WTC11 (cell line): Measurements from ENCODE around the gene HNF1B. TPM values are rescaled to one million over a fixed set of nuclear protein-coding genes. Genes with fewer than 3 reads are reported as not detected.

Experiments used
- ATAC-seq: fragments of 200-7000 bp; cut with Tn5 transposase; 2 replicates; pipeline ENCODE4 v1.10.0; 2021; ENCODE audit warnings: mild to moderate bottlenecking, moderate library complexity
- CTCF ChIA-PET: fragments of 300-600 bp; sonication (Branson Sonifier 250); formaldehyde crosslinking; loops from one replicate; lab custom pipeline; 2021; ENCODE audit warnings: antibody characterized with exemption; lab: Charles Lee
- POLR2A ChIA-PET: fragments of 350-600 bp; sonication (Branson Sonifier 250); formaldehyde crosslinking; loops from one replicate; lab custom pipeline; 2021; ENCODE audit warnings: antibody characterized with exemption; lab: Charles Lee
- DNase-seq: peaks from one replicate; pipeline ENCODE4 v3.0.0; 2021; ENCODE audit warnings: low spot score
- H3K27ac Mint-ChIP-seq: 2 replicates; pipeline ENCODE4 v1.8.0; 2021; ENCODE audit warnings: mixed read lengths
- H3K27me3 Mint-ChIP-seq: 2 replicates; pipeline ENCODE4 v1.8.0; 2021; ENCODE audit warnings: low read depth, mild to moderate bottlenecking, moderate library complexity, mixed read lengths
- H3K36me3 Mint-ChIP-seq: 2 replicates; pipeline ENCODE4 v1.8.0; 2021; ENCODE audit warnings: mixed read lengths
- H3K4me1 Mint-ChIP-seq: 2 replicates; pipeline ENCODE4 v1.8.0; 2022; ENCODE audit warnings: mixed read lengths
- H3K4me3 Mint-ChIP-seq: 2 replicates; pipeline ENCODE4 v1.8.0; 2021; ENCODE audit warnings: mild to moderate bottlenecking, moderate library complexity, mixed read lengths
- H3K9me3 Mint-ChIP-seq: 2 replicates; pipeline ENCODE4 v1.8.0; 2021; ENCODE audit warnings: mixed read lengths
- ARID4B ChIP-seq: sonication (generic); formaldehyde crosslinking; IDR thresholded peaks from 2 replicates; pipeline ENCODE4 v1.8.0; 2023; ENCODE audit warnings: missing genetic modification reagents, mild to moderate bottlenecking, borderline replicate concordance
- ATF6 ChIP-seq: sonication (generic); formaldehyde crosslinking; IDR thresholded peaks from 2 replicates; pipeline ENCODE4 v1.8.1; 2023; ENCODE audit warnings: mild to moderate bottlenecking, missing genetic modification reagents
- CBFB ChIP-seq: sonication (generic); formaldehyde crosslinking; IDR thresholded peaks from 2 replicates; pipeline ENCODE4 v1.8.1; 2022; ENCODE audit warnings: mild to moderate bottlenecking, low read depth, missing genetic modification reagents
- ELF4 ChIP-seq: sonication (generic); formaldehyde crosslinking; IDR thresholded peaks from 2 replicates; pipeline ENCODE4 v1.8.1; 2022; ENCODE audit warnings: low read depth, mild to moderate bottlenecking, moderate library complexity, missing genetic modification reagents
- EMX1 ChIP-seq: fragments of 250-450 bp; sonication (Bioruptor Pico); IDR thresholded peaks from 2 replicates; pipeline ENCODE4 v1.8.0; 2021; ENCODE audit warnings: mild to moderate bottlenecking
- ESRRA ChIP-seq: sonication (generic); formaldehyde crosslinking; IDR thresholded peaks from 2 replicates; pipeline ENCODE4 v1.8.1; 2022; ENCODE audit warnings: mild to moderate bottlenecking, missing genetic modification reagents, borderline replicate concordance
- GRHL2 ChIP-seq: fragments of 250-450 bp; sonication (Bioruptor Pico); IDR thresholded peaks from 2 replicates; pipeline ENCODE4 v1.8.0; 2022; ENCODE audit warnings: mild to moderate bottlenecking, moderate library complexity; ENCODE audit not compliant: insufficient replicate concordance, severe bottlenecking
- GTF2I ChIP-seq: fragments of 250-450 bp; sonication (Bioruptor Pico); conservative IDR thresholded peaks from 2 replicates; pipeline ENCODE4 v1.4.0; 2021; ENCODE audit warnings: mild to moderate bottlenecking
- IRF1 ChIP-seq: sonication (generic); formaldehyde crosslinking; IDR thresholded peaks from 2 replicates; pipeline ENCODE4 v1.8.0; 2023; ENCODE audit warnings: missing genetic modification reagents
- IRF2 ChIP-seq: sonication (generic); formaldehyde crosslinking; IDR thresholded peaks from 2 replicates; pipeline ENCODE4 v1.8.0; 2022; ENCODE audit warnings: low read depth, missing genetic modification reagents, borderline replicate concordance
- JAZF1 ChIP-seq: fragments of 250-450 bp; sonication (Bioruptor Pico); IDR thresholded peaks from 2 replicates; pipeline ENCODE4 v1.9.0; 2021; ENCODE audit warnings: moderate library complexity, mild to moderate bottlenecking, inconsistent platforms
- JUN ChIP-seq: sonication (generic); formaldehyde crosslinking; IDR thresholded peaks from 2 replicates; pipeline ENCODE4 v1.8.0; 2023; ENCODE audit warnings: mild to moderate bottlenecking, missing genetic modification reagents
- KAT7 ChIP-seq: sonication (generic); formaldehyde crosslinking; IDR thresholded peaks from 2 replicates; pipeline ENCODE4 v1.8.1; 2023; ENCODE audit warnings: missing genetic modification reagents, mild to moderate bottlenecking, borderline replicate concordance
- NFE2L1 ChIP-seq: sonication (generic); formaldehyde crosslinking; IDR thresholded peaks from 2 replicates; pipeline ENCODE4 v1.8.1; 2023; ENCODE audit warnings: missing genetic modification reagents
- NR1H2 ChIP-seq: sonication (generic); formaldehyde crosslinking; IDR thresholded peaks from 2 replicates; pipeline ENCODE4 v1.9.0; 2021; ENCODE audit warnings: mild to moderate bottlenecking, moderate library complexity, missing genetic modification reagents
- PRDM15 ChIP-seq: sonication (generic); formaldehyde crosslinking; IDR thresholded peaks from 2 replicates; pipeline ENCODE4 v1.8.0; 2022; ENCODE audit warnings: missing genetic modification reagents
- PRRX2 ChIP-seq: fragments of 250-450 bp; sonication (Bioruptor Pico); IDR thresholded peaks from 2 replicates; pipeline ENCODE4 v1.8.0; 2021; ENCODE audit warnings: mild to moderate bottlenecking
- RELA ChIP-seq: sonication (generic); formaldehyde crosslinking; IDR thresholded peaks from 2 replicates; pipeline ENCODE4 v1.8.1; 2022; ENCODE audit warnings: missing genetic modification reagents, mild to moderate bottlenecking, borderline replicate concordance
- TP53 ChIP-seq: sonication (generic); formaldehyde crosslinking; IDR thresholded peaks from 2 replicates; pipeline ENCODE4 v1.8.1; 2023; ENCODE audit warnings: mild to moderate bottlenecking, missing genetic modification reagents
- ZBTB43 ChIP-seq: sonication (generic); formaldehyde crosslinking; IDR thresholded peaks from 2 replicates; pipeline ENCODE4 v1.8.1; 2023; ENCODE audit warnings: mild to moderate bottlenecking, missing genetic modification reagents
- ZNF138 ChIP-seq: sonication (generic); formaldehyde crosslinking; conservative IDR thresholded peaks from 2 replicates; pipeline ENCODE4 v1.8.1; 2022; ENCODE audit warnings: mild to moderate bottlenecking, moderate library complexity, missing genetic modification reagents
- ZNF263 ChIP-seq: sonication (generic); formaldehyde crosslinking; IDR thresholded peaks from 2 replicates; pipeline ENCODE4 v1.8.1; 2022; ENCODE audit warnings: low read depth, mild to moderate bottlenecking, moderate library complexity, missing genetic modification reagents
- ZNF396 ChIP-seq: fragments of 250-450 bp; sonication (Bioruptor Pico); IDR thresholded peaks from 2 replicates; pipeline ENCODE4 v1.8.0; 2021; ENCODE audit warnings: mild to moderate bottlenecking, moderate library complexity, borderline replicate concordance
- ZNF423 ChIP-seq: fragments of 250-450 bp; sonication (Bioruptor Pico); IDR thresholded peaks from 2 replicates; pipeline ENCODE4 v2.1.2; 2022; ENCODE audit warnings: mild to moderate bottlenecking, moderate library complexity
- total RNA-seq: library from RNA; stranded (reverse); gene quantifications from 3 replicates; pipeline ENCODE4 v1.2.3, GENCODE V29; 2021

The HNF1B gene
- total RNA-seq, 1 experiment from 2014 or later = 0.26 TPM

GRCh38 chr17:37648555-37648954 is 96.3 kb downstream of the HNF1B start:
- ChIA-PET POLR2A (no interaction called here), CTCF (interaction anchor here (1.1 to 5.5 kb wide), 2 partner anchors 143 to 168 kb away, joined by 4 to 46 read pairs; no protein-coding TSS in a partner anchor)
- Mint-ChIP-seq H3K27ac (no peak overlapping the region), H3K4me1 (peaks cover 4% of the 10 kb centered on the region; the same call in 1 of the 2 replicates), H3K27me3 (peaks cover 39% of the 10 kb centered on the region), H3K4me3 (no peak overlapping the region), H3K36me3 (no peaks in the 10 kb centered on the region), H3K9me3 (no peaks in the 10 kb centered on the region)
- no peak for TF ChIP-seq PRDM15
- no peak for TF ChIP-seq CBFB (CRISPR knock-in tag)
- no peak for TF ChIP-seq NR1H2 (CRISPR knock-in tag)
- TF ChIP-seq ESRRA = no peak
- TF ChIP-seq ZNF138 = no peak
- TF ChIP-seq ATF6 (CRISPR knock-in tag) = no peak
- TF ChIP-seq KAT7 (CRISPR knock-in tag) = no peak
- TF ChIP-seq PRRX2 = no peak
- TF ChIP-seq ZNF423 = no peak
- TF ChIP-seq GTF2I (CRISPR knock-in tag) = no peak
- no peak for TF ChIP-seq ARID4B (CRISPR knock-in tag)
- TF ChIP-seq IRF2 (CRISPR knock-in tag) = no peak
- no peak for TF ChIP-seq GRHL2
- TF ChIP-seq JUN (CRISPR knock-in tag) = no peak
- no peak for ATAC-seq
- no peak for DNase-seq

- CTCF ChIA-PET = interaction anchor here (5.5 kb wide), 1 partner anchor 169 kb away, joined by 46 read pairs; no protein-coding TSS in a partner anchor
- Mint-ChIP-seq H3K4me1 (peaks cover 4% of the 10 kb centered on the region; the same call in 1 of the 2 replicates), H3K27me3 (peaks cover 39% of the 10 kb centered on the region), H3K9me3 (no peaks in the 10 kb centered on the region), H3K4me3 (no peak overlapping the region), H3K27ac (no peak overlapping the region), H3K36me3 (no peaks in the 10 kb centered on the region)
- ATAC-seq = no peak
- POLR2A ChIA-PET = interaction anchor here (0.6 kb wide), 1 partner anchor 194 kb away, joined by 5 read pairs; no protein-coding TSS in a partner anchor
- DNase-seq = no peak
- no peak for TF ChIP-seq EMX1
- TF ChIP-seq TP53 (CRISPR knock-in tag) = no peak
- TF ChIP-seq RELA (CRISPR knock-in tag) = no peak
- no peak for TF ChIP-seq ZNF263 (CRISPR knock-in tag)
- TF ChIP-seq ZNF396 (CRISPR knock-in tag) = no peak
- no peak for TF ChIP-seq ZBTB43 (CRISPR knock-in tag)
- TF ChIP-seq NFE2L1 (CRISPR knock-in tag) = no peak
- no peak for TF ChIP-seq ELF4
- TF ChIP-seq IRF1 = no peak
- TF ChIP-seq JAZF1 (CRISPR knock-in tag) = no peak
Observed at GRCh38 chr17:37647856-37648255, 97.0 kb downstream of the HNF1B start.
